B cell (primary cell): ENCODE results near the gene EHF.

Source experiments
- EZH2 ChIP-seq: IDR thresholded peaks from 2 replicates; pipeline ENCODE4 v1.6.1; 2012; ENCODE audit warnings: borderline replicate concordance, low read depth, mild to moderate bottlenecking, moderate library complexity, low read length; ENCODE audit not compliant: insufficient read depth, poor library complexity, severe bottlenecking
- TF ChIP-seq, protein P1 (sequence below): fragments of 200-600 bp; IDR thresholded peaks from one replicate; pipeline ENCODE4 v1.8.0; 2022; ENCODE audit warnings: antibody characterized with exemption, mild to moderate bottlenecking

GRCh38 chr11:34599406-34599945, 21.4 kb upstream of the EHF start:
- no peak for TF ChIP-seq EZH2
- TF ChIP-seq, protein P1, sequence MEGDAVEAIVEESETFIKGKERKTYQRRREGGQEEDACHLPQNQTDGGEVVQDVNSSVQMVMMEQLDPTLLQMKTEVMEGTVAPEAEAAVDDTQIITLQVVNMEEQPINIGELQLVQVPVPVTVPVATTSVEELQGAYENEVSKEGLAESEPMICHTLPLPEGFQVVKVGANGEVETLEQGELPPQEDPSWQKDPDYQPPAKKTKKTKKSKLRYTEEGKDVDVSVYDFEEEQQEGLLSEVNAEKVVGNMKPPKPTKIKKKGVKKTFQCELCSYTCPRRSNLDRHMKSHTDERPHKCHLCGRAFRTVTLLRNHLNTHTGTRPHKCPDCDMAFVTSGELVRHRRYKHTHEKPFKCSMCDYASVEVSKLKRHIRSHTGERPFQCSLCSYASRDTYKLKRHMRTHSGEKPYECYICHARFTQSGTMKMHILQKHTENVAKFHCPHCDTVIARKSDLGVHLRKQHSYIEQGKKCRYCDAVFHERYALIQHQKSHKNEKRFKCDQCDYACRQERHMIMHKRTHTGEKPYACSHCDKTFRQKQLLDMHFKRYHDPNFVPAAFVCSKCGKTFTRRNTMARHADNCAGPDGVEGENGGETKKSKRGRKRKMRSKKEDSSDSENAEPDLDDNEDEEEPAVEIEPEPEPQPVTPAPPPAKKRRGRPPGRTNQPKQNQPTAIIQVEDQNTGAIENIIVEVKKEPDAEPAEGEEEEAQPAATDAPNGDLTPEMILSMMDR = no peak
